ENCODE data around the gene RCAN2. TPM values are rescaled to one million over a fixed set of nuclear protein-coding genes. Genes with fewer than 3 reads are reported as not detected.
A peak's percentile ranks its signal among the peaks of the same experiment; 100 is the strongest.

Gene RCAN2
- polyA plus RNA-seq, 4 donors = 0.67 to 8.7 (median 4.0) TPM

GRCh38 chr6:46190889-46191288, 300.4 kb downstream of the RCAN2 start:
- FAIRE-seq (no peak), DNase-seq (no peak)
- H3K27me3 ChIP-seq (ENCODE audit: control insufficient read depth in 3 of 3, insufficient read depth in 3 of 3, low read length in 3 of 3) = no peaks in the 10 kb centered on the region
- 86 to 96% (median 91%) methylated on average over 4 of the region's 4 CpGs for WGBS, 3 donors
- H3K4me3 ChIP-seq (ENCODE audit: low read depth in 1 of 3, low read length in 3 of 3) = no peak overlapping the region
- no peak overlapping the region for H3K27ac ChIP-seq (ENCODE audit: low read depth in 1 of 3, low read length in 2 of 3)
- H3K36me3 ChIP-seq (ENCODE audit: control insufficient read depth in 3 of 3, insufficient read depth in 2 of 3, low read depth in 1 of 3, low read length in 3 of 3) = no peaks in the 10 kb centered on the region
- no peaks in the 10 kb centered on the region for H3K9me3 ChIP-seq (ENCODE audit: control insufficient read depth in 2 of 2, insufficient read depth in 1 of 2, low read depth in 1 of 2, low read length in 1 of 2)
- H3K4me1 ChIP-seq (ENCODE audit: control insufficient read depth in 3 of 3, insufficient read depth in 2 of 3, low read depth in 1 of 3, low read length in 2 of 3) = no peaks in the 10 kb centered on the region

- Histone ChIP-seq H3K36me3 (ENCODE audit: control insufficient read depth in 3 of 3, insufficient read depth in 2 of 3, low read depth in 1 of 3, low read length in 3 of 3) (no peaks in the 10 kb centered on the region), H3K27ac (ENCODE audit: low read depth in 1 of 3, low read length in 2 of 3) (no peak overlapping the region), H3K27me3 (ENCODE audit: control insufficient read depth in 3 of 3, insufficient read depth in 3 of 3, low read length in 3 of 3) (no peaks in the 10 kb centered on the region), H3K9me3 (ENCODE audit: control insufficient read depth in 2 of 2, insufficient read depth in 1 of 2, low read depth in 1 of 2, low read length in 1 of 2) (no peaks in the 10 kb centered on the region), H3K4me3 (ENCODE audit: low read depth in 1 of 3, low read length in 3 of 3) (no peak overlapping the region), H3K4me1 (ENCODE audit: control insufficient read depth in 3 of 3, insufficient read depth in 2 of 3, low read depth in 1 of 3, low read length in 2 of 3) (no peaks in the 10 kb centered on the region)
- WGBS, 3 donors = 95 to 98% (median 97%) methylated on average over 4 of the region's 4 CpGs
- DNase-seq = no peak
- FAIRE-seq = no peak
Measured at GRCh38 chr6:46189726-46190125, 301.5 kb downstream of the RCAN2 start.

GRCh38 chr6:46186583-46186982, 304.7 kb downstream of the RCAN2 start:
- Histone ChIP-seq H3K4me3 (ENCODE audit: low read depth in 1 of 3, low read length in 3 of 3) (no peak overlapping the region), H3K9me3 (ENCODE audit: control insufficient read depth in 2 of 2, insufficient read depth in 1 of 2, low read depth in 1 of 2, low read length in 1 of 2) (no peaks in the 10 kb centered on the region), H3K36me3 (ENCODE audit: control insufficient read depth in 3 of 3, insufficient read depth in 2 of 3, low read depth in 1 of 3, low read length in 3 of 3) (no peaks in the 10 kb centered on the region), H3K4me1 (ENCODE audit: control insufficient read depth in 3 of 3, insufficient read depth in 2 of 3, low read depth in 1 of 3, low read length in 2 of 3) (no peaks in the 10 kb centered on the region), H3K27ac (ENCODE audit: low read depth in 1 of 3, low read length in 2 of 3) (no peak overlapping the region), H3K27me3 (ENCODE audit: control insufficient read depth in 3 of 3, insufficient read depth in 3 of 3, low read length in 3 of 3) (no peaks in the 10 kb centered on the region)
- DNase-seq (peak; percentile 14 to 69), FAIRE-seq (peak; percentile 88)
- WGBS, 3 donors = 18 to 53% (median 32%) methylated on average over 1 of the region's 1 CpG

GRCh38 chr6:46184114-46184513, 307.1 kb downstream of the RCAN2 start:
- Histone ChIP-seq H3K27ac (ENCODE audit: low read depth in 1 of 3, low read length in 2 of 3) (no peak overlapping the region), H3K27me3 (ENCODE audit: control insufficient read depth in 3 of 3, insufficient read depth in 3 of 3, low read length in 3 of 3) (no peaks in the 10 kb centered on the region), H3K9me3 (ENCODE audit: control insufficient read depth in 2 of 2, insufficient read depth in 1 of 2, low read depth in 1 of 2, low read length in 1 of 2) (no peaks in the 10 kb centered on the region), H3K4me3 (ENCODE audit: low read depth in 1 of 3, low read length in 3 of 3) (no peak overlapping the region), H3K4me1 (ENCODE audit: control insufficient read depth in 3 of 3, insufficient read depth in 2 of 3, low read depth in 1 of 3, low read length in 2 of 3) (no peaks in the 10 kb centered on the region), H3K36me3 (ENCODE audit: control insufficient read depth in 3 of 3, insufficient read depth in 2 of 3, low read depth in 1 of 3, low read length in 3 of 3) (no peaks in the 10 kb centered on the region)
- WGBS, 3 donors = 65 to 73% (median 67%) methylated on average over 4 of the region's 4 CpGs
- DNase-seq = no peak
- FAIRE-seq = no peak

- H3K9me3 ChIP-seq (ENCODE audit: control insufficient read depth in 2 of 2, insufficient read depth in 1 of 2, low read depth in 1 of 2, low read length in 1 of 2) = no peaks in the 10 kb centered on the region
- no peaks in the 10 kb centered on the region for H3K27me3 ChIP-seq (ENCODE audit: control insufficient read depth in 3 of 3, insufficient read depth in 3 of 3, low read length in 3 of 3)
- no peak overlapping the region for H3K4me3 ChIP-seq (ENCODE audit: low read depth in 1 of 3, low read length in 3 of 3)
- no peak overlapping the region for H3K27ac ChIP-seq (ENCODE audit: low read depth in 1 of 3, low read length in 2 of 3)
- H3K36me3 ChIP-seq (ENCODE audit: control insufficient read depth in 3 of 3, insufficient read depth in 2 of 3, low read depth in 1 of 3, low read length in 3 of 3) = no peaks in the 10 kb centered on the region
- peaks cover 0 to 5% (median 0%) of the 10 kb centered on the region in 3 donors for H3K4me1 ChIP-seq (ENCODE audit: control insufficient read depth in 3 of 3, insufficient read depth in 2 of 3, low read depth in 1 of 3, low read length in 2 of 3)
- no peak for DNase-seq
- no peak for FAIRE-seq
- WGBS, 3 donors = 75 to 79% (median 77%) methylated on average over 3 of the region's 3 CpGs
Measured at GRCh38 chr6:46175976-46176375, 315.3 kb downstream of the RCAN2 start.

- 72 to 92% (median 74%) methylated on average over 4 of the region's 4 CpGs for WGBS, 3 donors
- Histone ChIP-seq H3K27me3 (ENCODE audit: control insufficient read depth in 3 of 3, insufficient read depth in 3 of 3, low read length in 3 of 3) (peaks cover 0 to 2% (median 0%) of the 10 kb centered on the region in 3 donors), H3K4me3 (ENCODE audit: low read depth in 1 of 3, low read length in 3 of 3) (no peak overlapping the region), H3K36me3 (ENCODE audit: control insufficient read depth in 3 of 3, insufficient read depth in 2 of 3, low read depth in 1 of 3, low read length in 3 of 3) (no peaks in the 10 kb centered on the region), H3K27ac (ENCODE audit: low read depth in 1 of 3, low read length in 2 of 3) (peak overlapping the region in 1 of 3 donors; percentile 43), H3K4me1 (ENCODE audit: control insufficient read depth in 3 of 3, insufficient read depth in 2 of 3, low read depth in 1 of 3, low read length in 2 of 3) (peaks cover 0 to 5% (median 0%) of the 10 kb centered on the region in 3 donors), H3K9me3 (ENCODE audit: control insufficient read depth in 2 of 2, insufficient read depth in 1 of 2, low read depth in 1 of 2, low read length in 1 of 2) (no peaks in the 10 kb centered on the region)
- no peak for FAIRE-seq
- DNase-seq = peak in 1 of 2 donors; percentile 64
Measured at GRCh38 chr6:46175446-46175845, 315.8 kb downstream of the RCAN2 start.

- peaks cover 0 to 2% (median 0%) of the 10 kb centered on the region in 3 donors for H3K27me3 ChIP-seq (ENCODE audit: control insufficient read depth in 3 of 3, insufficient read depth in 3 of 3, low read length in 3 of 3)
- no peaks in the 10 kb centered on the region for H3K36me3 ChIP-seq (ENCODE audit: control insufficient read depth in 3 of 3, insufficient read depth in 2 of 3, low read depth in 1 of 3, low read length in 3 of 3)
- H3K27ac ChIP-seq (ENCODE audit: low read depth in 1 of 3, low read length in 2 of 3) = no peak overlapping the region
- no peak for FAIRE-seq
- WGBS, 3 donors = 54 to 60% (median 57%) methylated on average over 3 of the region's 3 CpGs
- H3K9me3 ChIP-seq (ENCODE audit: control insufficient read depth in 2 of 2, insufficient read depth in 1 of 2, low read depth in 1 of 2, low read length in 1 of 2) = no peaks in the 10 kb centered on the region
- DNase-seq = peak in 1 of 2 donors; percentile 12
- peaks cover 0 to 6% (median 0%) of the 10 kb centered on the region in 3 donors for H3K4me1 ChIP-seq (ENCODE audit: control insufficient read depth in 3 of 3, insufficient read depth in 2 of 3, low read depth in 1 of 3, low read length in 2 of 3)
- no peak overlapping the region for H3K4me3 ChIP-seq (ENCODE audit: low read depth in 1 of 3, low read length in 3 of 3)
Measured at GRCh38 chr6:46174904-46175303, 316.3 kb downstream of the RCAN2 start.

- DNase-seq = no peak
- WGBS, 3 donors = 83 to 86% (median 84%) methylated on average over 4 of the region's 4 CpGs
- FAIRE-seq = no peak
Measured at GRCh38 chr6:46172176-46172575, 319.1 kb downstream of the RCAN2 start.

More at GRCh38 chr6:46172176-46172575, 319.1 kb downstream of the RCAN2 start:
- no peaks in the 10 kb centered on the region for H3K9me3 ChIP-seq (ENCODE audit: control insufficient read depth in 2 of 2, insufficient read depth in 1 of 2, low read depth in 1 of 2, low read length in 1 of 2)
- no peak overlapping the region for H3K27ac ChIP-seq (ENCODE audit: low read depth in 1 of 3, low read length in 2 of 3)
- peaks cover 0 to 8% (median 0%) of the 10 kb centered on the region in 3 donors for H3K4me1 ChIP-seq (ENCODE audit: control insufficient read depth in 3 of 3, insufficient read depth in 2 of 3, low read depth in 1 of 3, low read length in 2 of 3)
- H3K4me3 ChIP-seq (ENCODE audit: low read depth in 1 of 3, low read length in 3 of 3) = no peak overlapping the region
- peaks cover 0 to 2% (median 0%) of the 10 kb centered on the region in 3 donors for H3K27me3 ChIP-seq (ENCODE audit: control insufficient read depth in 3 of 3, insufficient read depth in 3 of 3, low read length in 3 of 3)
- H3K36me3 ChIP-seq (ENCODE audit: control insufficient read depth in 3 of 3, insufficient read depth in 2 of 3, low read depth in 1 of 3, low read length in 3 of 3) = no peaks in the 10 kb centered on the region

All from small intestine (tissue), 7 donors.